HCT116 (cell line): ENCODE measurements around the gene LRRC61. TPM values are rescaled to one million over a fixed set of nuclear protein-coding genes. Genes with fewer than 3 reads are reported as not detected.

ENCODE experiments used
- ATAC-seq: fragments of 200-7000 bp; cut with Tn5 transposase; 2 replicates; pipeline ENCODE4 v1.9.1; 2020; ENCODE audit warnings: mild to moderate bottlenecking, moderate library complexity
- BruUV-seq: library from RNA; stranded (reverse); fragments of 400-500 nt; replicated peaks from 2 replicates; lab custom pipeline; 2021; lab: Mats Ljungman, UMichigan
- CTCF ChIA-PET: fragments of 300-600 bp; sonication (Branson Sonifier 250); formaldehyde crosslinking; loops from one replicate; lab custom pipeline; 2021; ENCODE audit warnings: antibody characterized with exemption; lab: Charles Lee
- POLR2A ChIA-PET: fragments of 300-600, 350-600 bp; sonication (Branson Sonifier 250); formaldehyde crosslinking; loops from one replicate; lab custom pipeline; 2021; ENCODE audit warnings: antibody characterized with exemption; lab: Charles Lee
- RAD21 ChIA-PET, 2 experiments: fragments of 300-600 bp; sonication (Branson Sonifier 250); formaldehyde crosslinking; loops; one replicate each; lab custom pipeline; 2023; ENCODE audit warnings: low total read pairs in 2 of 2; ENCODE audit not compliant: uncharacterized antibody in 2 of 2, unreplicated experiment in 2 of 2, low non-redundant PET in 1 of 2; lab: Charles Lee
- DNase-seq: peaks from one replicate; pipeline ENCODE4 v3.0.0-alpha.2; 2010; ENCODE audit warnings: low read depth, low spot score
- H2AFZ ChIP-seq: fragments of 200-600 bp; shearing (Covaris generic), sonication (generic); 2 replicates; pipeline ENCODE4 v1.6.1; 2017; ENCODE audit warnings: low read depth, mixed run types, mixed read lengths, antibody characterized with exemption, low read length; ENCODE audit not compliant: poor library complexity, severe bottlenecking
- H3K27ac ChIP-seq: 2 replicates; pipeline ENCODE4 v1.5.1; 2012; ENCODE audit warnings: low read depth, low read length
- H3K27me3 ChIP-seq: fragments of 200-600 bp; sonication (generic); 2 replicates; pipeline ENCODE4 v1.6.1; 2016; ENCODE audit warnings: mixed run types, low read length, mixed read lengths; ENCODE audit not compliant: insufficient read depth
- H3K36me3 ChIP-seq, 2 experiments: fragments of 200-500 bp in 1 of 2; fragments of 200-600 bp in 1 of 2; sonication (Bioruptor generic) in 1 of 2; sonication (generic) in 1 of 2; 2 replicates each; pipeline versions ENCODE4 v1.5.1 to v1.6.1; 2014 to 2016; ENCODE audit warnings: low read length in 2 of 2, inconsistent platforms in 1 of 2, mixed read lengths in 1 of 2, mixed run types in 1 of 2; ENCODE audit not compliant: insufficient read depth in 2 of 2, control insufficient read depth in 1 of 2
- H3K4me1 ChIP-seq, 2 experiments: fragments of 200-600 bp in 1 of 2; sonication (generic) in 1 of 2; 2 replicates each; pipeline versions ENCODE4 v1.5.1 to v1.6.1; 2012 to 2017; ENCODE audit warnings: low read length in 2 of 2, inconsistent platforms in 1 of 2, mild to moderate bottlenecking in 1 of 2, mixed read lengths in 1 of 2, mixed run types in 1 of 2, moderate library complexity in 1 of 2; ENCODE audit not compliant: insufficient read depth in 2 of 2, control insufficient read depth in 1 of 2
- H3K4me2 ChIP-seq: fragments of 200-600 bp; sonication (generic); 2 replicates; pipeline ENCODE4 v1.6.1; 2017; ENCODE audit warnings: mixed run types, low read length, mixed read lengths
- H3K4me3 ChIP-seq, 2 experiments: fragments of 200-600 bp in 1 of 2; sonication (generic) in 1 of 2; replicated peaks in 1 of 2; 2 replicates each; pipeline ENCODE4 v1.5.1; 2011 to 2016; ENCODE audit warnings: low read length in 2 of 2, control low read depth in 1 of 2, low read depth in 1 of 2, mild to moderate bottlenecking in 1 of 2, mixed read lengths in 1 of 2, mixed run types in 1 of 2
- H3K79me2 ChIP-seq: fragments of 200-600 bp; sonication (generic); 2 replicates; pipeline ENCODE4 v1.6.1; 2017; ENCODE audit warnings: mild to moderate bottlenecking, mixed run types, low read length, moderate library complexity, mixed read lengths; ENCODE audit not compliant: insufficient read depth
- H3K9ac ChIP-seq: fragments of 200-600 bp; sonication (generic); 2 replicates; pipeline ENCODE4 v1.6.1; 2016; ENCODE audit warnings: low read length, mixed read lengths
- H3K9me2 ChIP-seq: fragments of 200-600 bp; sonication (generic), shearing (Covaris generic); 2 replicates; pipeline ENCODE4 v1.6.1; 2017; ENCODE audit warnings: mixed run types, mild to moderate bottlenecking, moderate library complexity; ENCODE audit not compliant: insufficient read depth
- H3K9me3 ChIP-seq, 2 experiments: fragments of 200-500 bp in 1 of 2; fragments of 200-600 bp in 1 of 2; sonication (Bioruptor generic) in 1 of 2; sonication (generic) in 1 of 2; 2 replicates each; pipeline ENCODE4 v1.6.1; 2014 to 2017; ENCODE audit warnings: low read length in 2 of 2, mixed read lengths in 2 of 2, inconsistent platforms in 1 of 2, low read depth in 1 of 2, mild to moderate bottlenecking in 1 of 2, mixed run types in 1 of 2, moderate library complexity in 1 of 2; ENCODE audit not compliant: control insufficient read depth in 1 of 2, insufficient read depth in 1 of 2
- H4K20me1 ChIP-seq: fragments of 200-600 bp; sonication (generic), shearing (Covaris generic); 2 replicates; pipeline ENCODE4 v1.6.1; 2017; ENCODE audit warnings: mixed run types, mild to moderate bottlenecking, moderate library complexity; ENCODE audit not compliant: insufficient read depth
- EZH2phosphoT487 ChIP-seq: fragments of 200-600 bp; IDR thresholded peaks from 2 replicates; pipeline ENCODE4 v1.6.1; 2018; ENCODE audit warnings: antibody characterized with exemption, borderline replicate concordance
- FOSL1 ChIP-seq: IDR thresholded peaks from 2 replicates; pipeline ENCODE4 v1.6.1; 2012; ENCODE audit warnings: low read depth
- POLR2A ChIP-seq: IDR thresholded peaks from 2 replicates; pipeline ENCODE4 v1.7.0; 2011; ENCODE audit warnings: borderline replicate concordance; ENCODE audit not compliant: insufficient read depth, insufficient read length; ENCODE audit errors: extremely low read depth
- RAD21 ChIP-seq: IDR thresholded peaks from 2 replicates; pipeline ENCODE4 v1.6.1; 2012; ENCODE audit warnings: low read depth, mild to moderate bottlenecking
- REST ChIP-seq: IDR thresholded peaks from 2 replicates; pipeline ENCODE4 v1.6.1; 2012; ENCODE audit warnings: low read depth
- SIN3A ChIP-seq: IDR thresholded peaks from 2 replicates; pipeline ENCODE4 v1.6.1; 2012; ENCODE audit warnings: low read depth
- SRF ChIP-seq: IDR thresholded peaks from 2 replicates; pipeline ENCODE4 v1.6.1; 2012; ENCODE audit warnings: low read depth
- ZFX ChIP-seq: fragments of 450-650 bp; IDR thresholded peaks from 2 replicates; pipeline ENCODE4 v1.6.1; 2017
- intact Hi-C: fragments of 100-400 bp; cut with micrococcal nuclease; formaldehyde crosslinking; loops from 2 replicates; pipeline ENCODE4 v1.10.0; 2022
- total RNA-seq: library from RNA; stranded (reverse); gene quantifications from one replicate; pipeline ENCODE4 v1.2.1, GENCODE V29; 2021; ENCODE audit not compliant: unreplicated experiment
- TF ChIP-seq, protein P1 (sequence below), 3 experiments: fragments of 200-600 bp in 1 of 3; sonication (generic) in 1 of 3; IDR thresholded peaks in 2 of 3; conservative IDR thresholded peaks in 1 of 3; 2 replicates each; pipeline ENCODE4 v1.5.1; 2012 to 2017; ENCODE audit warnings: low read depth in 2 of 3, low read length in 2 of 3, antibody characterized with exemption in 1 of 3, borderline replicate concordance in 1 of 3, control low read depth in 1 of 3, mild to moderate bottlenecking in 1 of 3, mixed read lengths in 1 of 3, mixed run types in 1 of 3, moderate library complexity in 1 of 3; ENCODE audit not compliant: insufficient read depth in 1 of 3
- TF ChIP-seq, protein P2 (sequence below): IDR thresholded peaks from 2 replicates; pipeline ENCODE4 v1.6.1; 2011; ENCODE audit warnings: mild to moderate bottlenecking, low read length, moderate library complexity; ENCODE audit not compliant: insufficient replicate concordance; ENCODE audit errors: extremely low read depth

LRRC61 gene
- total RNA-seq, 1 experiment from 2014 or later: 12.0 TPM

- no peak overlapping the region for H3K9ac ChIP-seq
- intact Hi-C loops: no loop called here
- no peak for DNase-seq
- H2AFZ ChIP-seq: no peak overlapping the region
- POLR2A ChIA-PET: no interaction called here
- H4K20me1 ChIP-seq: no peaks in the 10 kb centered on the region
- TF ChIP-seq ZFX (no peak), SIN3A (no peak), EZH2phosphoT487 (no peak), FOSL1 (no peak), REST (no peak), POLR2A (no peak), RAD21 (no peak), SRF (no peak)
- TF ChIP-seq, protein P1, sequence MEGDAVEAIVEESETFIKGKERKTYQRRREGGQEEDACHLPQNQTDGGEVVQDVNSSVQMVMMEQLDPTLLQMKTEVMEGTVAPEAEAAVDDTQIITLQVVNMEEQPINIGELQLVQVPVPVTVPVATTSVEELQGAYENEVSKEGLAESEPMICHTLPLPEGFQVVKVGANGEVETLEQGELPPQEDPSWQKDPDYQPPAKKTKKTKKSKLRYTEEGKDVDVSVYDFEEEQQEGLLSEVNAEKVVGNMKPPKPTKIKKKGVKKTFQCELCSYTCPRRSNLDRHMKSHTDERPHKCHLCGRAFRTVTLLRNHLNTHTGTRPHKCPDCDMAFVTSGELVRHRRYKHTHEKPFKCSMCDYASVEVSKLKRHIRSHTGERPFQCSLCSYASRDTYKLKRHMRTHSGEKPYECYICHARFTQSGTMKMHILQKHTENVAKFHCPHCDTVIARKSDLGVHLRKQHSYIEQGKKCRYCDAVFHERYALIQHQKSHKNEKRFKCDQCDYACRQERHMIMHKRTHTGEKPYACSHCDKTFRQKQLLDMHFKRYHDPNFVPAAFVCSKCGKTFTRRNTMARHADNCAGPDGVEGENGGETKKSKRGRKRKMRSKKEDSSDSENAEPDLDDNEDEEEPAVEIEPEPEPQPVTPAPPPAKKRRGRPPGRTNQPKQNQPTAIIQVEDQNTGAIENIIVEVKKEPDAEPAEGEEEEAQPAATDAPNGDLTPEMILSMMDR (IDR thresholded peaks at IDR 0.05 in 2 of 3, conservative IDR thresholded peaks at IDR 0.05 in 1 of 3; ENCODE audit: borderline replicate concordance in 1 of 3, insufficient read depth in 1 of 3, low read depth in 2 of 3, low read length in 2 of 3): no peak
- TF ChIP-seq, protein P2, sequence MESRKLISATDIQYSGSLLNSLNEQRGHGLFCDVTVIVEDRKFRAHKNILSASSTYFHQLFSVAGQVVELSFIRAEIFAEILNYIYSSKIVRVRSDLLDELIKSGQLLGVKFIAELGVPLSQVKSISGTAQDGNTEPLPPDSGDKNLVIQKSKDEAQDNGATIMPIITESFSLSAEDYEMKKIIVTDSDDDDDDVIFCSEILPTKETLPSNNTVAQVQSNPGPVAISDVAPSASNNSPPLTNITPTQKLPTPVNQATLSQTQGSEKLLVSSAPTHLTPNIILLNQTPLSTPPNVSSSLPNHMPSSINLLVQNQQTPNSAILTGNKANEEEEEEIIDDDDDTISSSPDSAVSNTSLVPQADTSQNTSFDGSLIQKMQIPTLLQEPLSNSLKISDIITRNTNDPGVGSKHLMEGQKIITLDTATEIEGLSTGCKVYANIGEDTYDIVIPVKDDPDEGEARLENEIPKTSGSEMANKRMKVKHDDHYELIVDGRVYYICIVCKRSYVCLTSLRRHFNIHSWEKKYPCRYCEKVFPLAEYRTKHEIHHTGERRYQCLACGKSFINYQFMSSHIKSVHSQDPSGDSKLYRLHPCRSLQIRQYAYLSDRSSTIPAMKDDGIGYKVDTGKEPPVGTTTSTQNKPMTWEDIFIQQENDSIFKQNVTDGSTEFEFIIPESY: no peak
- H3K27ac ChIP-seq: no peak overlapping the region
- no peaks in the 10 kb centered on the region for H3K27me3 ChIP-seq
- CTCF ChIA-PET: no interaction called here
- H3K4me1 ChIP-seq: no peaks in the 10 kb centered on the region
- RAD21 ChIA-PET: interaction anchor here in 1 of 2 experiments (0.6 kb wide), 1 partner anchor 27 kb away, joined by 3 read pairs; no protein-coding TSS in a partner anchor
- no peaks in the 10 kb centered on the region for H3K9me2 ChIP-seq
- no peaks in the 10 kb centered on the region for H3K9me3 ChIP-seq
- no TSS peak for BruUV-seq
- no peak overlapping the region for H3K4me2 ChIP-seq
- ATAC-seq: no peak
- no peaks in the 10 kb centered on the region for H3K36me3 ChIP-seq
- H3K79me2 ChIP-seq: no peaks in the 10 kb centered on the region
- H3K4me3 ChIP-seq: no peak overlapping the region
These were observed 12.6 kb downstream of the LRRC61 start for GRCh38 chr7:150335774-150336112.
